ELF-1 (cell line): ENCODE measurements around the gene LRIG1.

Experiments used
- DNase-seq: peaks from one replicate; pipeline ENCODE4 v3.0.0-alpha.2; 2016; ENCODE audit warnings: low read depth, low spot score

The LRIG1 gene

DNA sequence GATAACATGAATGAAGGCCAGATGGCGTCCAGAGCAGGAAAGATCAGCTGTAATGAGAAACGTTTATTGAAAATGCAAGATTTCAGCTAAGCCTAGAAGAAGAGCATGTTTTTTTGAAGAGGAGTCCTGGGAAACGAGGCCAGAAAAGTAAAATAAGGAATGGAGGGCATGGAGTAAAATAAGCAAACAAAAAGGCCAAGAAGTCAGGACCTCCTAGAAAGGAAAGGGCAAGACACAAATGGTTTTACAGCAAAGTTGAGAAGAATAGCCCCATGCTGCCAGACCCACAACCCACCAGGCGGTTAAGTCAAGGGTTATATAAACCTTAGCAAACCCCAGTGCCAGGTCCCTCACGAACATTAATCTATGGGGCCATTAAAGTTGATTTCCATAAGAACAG is 30.5 kb downstream of the LRIG1 start:
- DNase-seq = no peak

GRCh38 chr3:66469220-66469640 is 31.6 kb downstream of the LRIG1 start:
- DNase-seq = no peak

- no peak for DNase-seq
Observed at GRCh38 chr3:66467996-66468735, 32.7 kb downstream of the LRIG1 start.

DNA sequence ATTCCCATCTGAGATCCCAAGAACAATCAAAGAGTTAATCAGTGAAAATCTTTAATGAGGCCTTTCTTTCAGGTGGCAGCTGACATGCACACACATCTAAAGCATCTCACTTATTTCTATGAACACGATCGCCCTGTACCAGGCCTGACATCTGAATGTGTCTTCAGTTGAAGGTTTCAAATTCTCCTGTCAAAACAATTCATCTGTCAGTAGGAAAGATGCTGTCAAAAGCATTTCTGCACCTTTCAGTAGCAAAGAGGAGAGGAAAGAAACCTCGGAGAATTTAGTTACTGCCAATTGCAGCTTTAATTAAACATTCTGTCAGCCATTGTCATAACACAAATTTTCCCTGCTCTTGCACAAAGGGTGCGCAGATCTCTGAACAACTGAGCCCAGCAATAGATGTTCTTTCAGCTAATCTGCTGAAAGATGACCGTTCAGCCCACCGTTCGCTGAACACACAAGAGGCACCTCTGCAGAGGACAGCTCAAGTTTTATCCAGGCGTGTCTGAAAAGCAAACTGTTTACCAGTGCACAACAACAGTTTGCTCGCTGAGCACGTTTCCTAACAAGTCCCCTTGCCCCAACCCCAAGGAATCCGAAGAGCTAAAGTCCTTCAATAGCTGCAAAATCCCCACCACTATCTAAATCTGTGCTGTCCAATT is 34.1 kb downstream of the LRIG1 start:
- DNase-seq = no peak

DNA sequence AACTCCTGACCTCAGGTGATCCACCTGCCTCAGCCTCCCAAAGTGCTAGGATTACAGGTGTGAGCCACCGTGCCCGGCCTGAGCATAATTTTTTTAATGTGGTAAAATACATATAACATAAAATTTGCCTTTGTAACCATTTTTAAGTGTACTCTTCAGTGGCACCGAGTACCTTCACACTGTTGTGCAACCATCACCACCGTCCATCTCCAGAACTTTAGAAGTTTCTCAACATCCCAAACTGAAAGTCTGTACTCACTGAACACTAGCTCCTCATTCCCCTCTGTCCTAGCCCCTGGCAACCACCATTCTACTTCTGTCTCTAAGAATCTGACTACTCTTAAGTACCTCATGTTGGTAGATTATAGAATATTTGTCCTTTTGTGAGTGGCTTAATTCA is 35.2 kb downstream of the LRIG1 start:
- DNase-seq = no peak

DNA sequence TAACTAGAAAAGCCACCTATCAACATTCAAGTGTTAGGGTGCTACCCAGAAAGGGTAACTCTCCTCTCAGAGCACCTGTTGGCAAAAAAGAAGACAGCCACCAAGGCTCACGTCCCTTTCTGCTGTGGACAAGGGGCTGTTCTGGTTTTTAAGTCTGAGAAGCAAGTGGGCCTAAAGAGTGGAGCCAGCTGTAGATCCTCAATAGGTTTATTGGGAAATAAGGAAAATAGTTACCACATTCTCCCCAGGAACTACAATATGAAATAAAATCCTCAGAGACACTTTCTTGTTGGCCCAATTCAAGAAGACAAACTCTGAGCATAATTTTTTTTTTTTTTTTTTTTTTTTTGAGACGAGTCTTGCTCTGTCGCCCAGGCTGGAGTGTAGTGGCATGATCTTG is 35.8 kb downstream of the LRIG1 start:
- no peak for DNase-seq

DNA sequence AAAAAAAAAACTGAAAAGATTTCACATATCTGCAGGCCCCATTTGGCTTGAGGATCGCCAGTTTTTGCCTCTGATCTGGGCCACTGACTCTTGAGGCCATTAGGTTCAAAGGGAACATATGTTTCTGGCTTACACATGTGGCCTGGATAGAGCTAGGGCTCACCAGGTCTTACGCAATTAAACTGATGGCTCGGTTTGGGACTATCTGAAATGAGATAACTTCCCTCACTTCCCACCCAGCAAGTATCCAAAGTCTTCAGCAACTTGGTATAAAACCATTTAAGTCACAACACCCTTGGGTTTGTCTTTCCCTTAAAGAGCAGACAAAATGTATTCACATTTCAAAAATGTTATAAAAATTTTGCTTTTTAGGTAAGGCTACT is 36.3 kb downstream of the LRIG1 start:
- DNase-seq = no peak

GRCh38 chr3:66463730-66464511 is 36.9 kb downstream of the LRIG1 start:
- DNase-seq = no peak

- DNase-seq = no peak
Observed at GRCh38 chr3:66463054-66463631, 37.7 kb downstream of the LRIG1 start.

- DNase-seq = no peak
Observed at GRCh38 chr3:66457252-66457651, 43.6 kb downstream of the LRIG1 start.

DNA sequence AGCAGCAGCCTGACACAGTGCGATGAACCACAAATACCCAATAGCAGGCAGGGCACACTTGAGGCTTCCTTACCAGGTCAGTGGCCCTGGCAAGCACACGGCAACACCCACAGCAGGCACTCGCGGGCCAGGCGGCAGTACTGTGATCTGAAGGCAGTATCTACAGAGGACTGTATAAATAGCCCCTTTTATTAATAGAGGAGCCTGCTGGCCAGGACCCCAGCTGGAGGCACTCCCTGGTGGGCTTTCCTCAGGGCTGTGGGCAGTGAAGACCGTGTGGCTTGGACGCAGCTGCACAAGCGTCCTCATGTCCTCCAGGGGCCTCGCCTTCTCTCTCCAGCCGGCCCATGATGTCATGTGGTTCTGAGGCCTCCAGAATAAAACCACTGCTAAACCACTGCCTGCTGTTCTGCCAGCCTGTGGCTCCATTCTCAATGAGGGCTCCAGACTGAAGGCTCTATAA is 44.1 kb downstream of the LRIG1 start:
- DNase-seq = no peak

- DNase-seq = no peak
Observed at GRCh38 chr3:66454464-66454859, 46.4 kb downstream of the LRIG1 start.

- no peak for DNase-seq
Observed at GRCh38 chr3:66453651-66454463, 47.0 kb downstream of the LRIG1 start.

DNA sequence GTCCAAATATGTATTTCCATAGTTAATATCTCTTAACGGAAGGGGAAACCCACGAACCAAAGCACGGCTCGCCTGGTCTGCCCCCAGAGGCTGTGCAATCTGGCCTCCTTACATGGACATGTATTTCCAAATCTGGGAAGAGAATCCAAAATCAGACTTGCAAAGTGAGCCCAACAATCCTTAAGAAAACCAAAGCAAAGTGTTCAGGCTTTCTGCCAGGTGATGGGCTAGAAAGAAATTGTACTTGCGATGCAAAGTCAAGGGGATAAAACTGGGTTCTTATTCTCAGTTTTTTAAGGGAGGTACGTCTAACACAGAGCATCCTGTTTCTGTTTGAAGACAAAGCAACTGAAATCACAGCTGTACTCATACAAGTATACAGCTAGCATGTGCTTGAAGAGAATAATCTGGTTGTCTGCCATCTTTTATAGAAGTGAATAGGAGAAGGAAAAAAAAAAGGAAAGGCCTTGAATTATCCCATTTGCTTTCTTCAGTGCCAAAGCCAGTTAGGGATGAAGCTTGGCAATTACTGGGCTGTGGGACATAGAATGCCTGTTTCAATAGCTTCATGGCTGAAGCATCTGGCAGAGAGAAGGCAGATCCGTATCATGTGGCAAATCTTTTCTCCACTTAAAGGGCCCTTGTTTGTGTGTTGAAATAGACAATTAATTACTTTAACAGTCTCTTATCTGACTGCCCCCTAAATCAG is 48.4 kb downstream of the LRIG1 start:
- no peak for DNase-seq

DNA sequence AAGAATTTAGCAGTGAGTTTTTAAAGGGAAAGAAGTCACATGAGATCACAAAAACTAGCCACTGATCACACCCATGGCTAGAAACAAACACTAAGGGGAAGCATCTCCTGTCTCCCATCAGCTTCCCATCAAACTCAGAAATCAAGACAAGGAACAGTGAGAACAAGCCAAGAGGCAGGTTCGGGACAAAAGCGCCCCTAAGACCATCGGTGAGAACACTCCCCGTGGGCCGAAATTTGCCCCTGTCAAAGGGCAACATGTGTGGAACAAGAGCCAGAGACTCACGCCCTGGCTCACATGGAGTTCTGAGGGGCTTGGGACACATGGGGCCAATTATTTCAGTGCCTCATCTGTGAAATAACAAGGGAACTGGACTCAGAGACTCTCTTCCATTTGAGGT is 49.1 kb downstream of the LRIG1 start:
- no peak for DNase-seq

DNA sequence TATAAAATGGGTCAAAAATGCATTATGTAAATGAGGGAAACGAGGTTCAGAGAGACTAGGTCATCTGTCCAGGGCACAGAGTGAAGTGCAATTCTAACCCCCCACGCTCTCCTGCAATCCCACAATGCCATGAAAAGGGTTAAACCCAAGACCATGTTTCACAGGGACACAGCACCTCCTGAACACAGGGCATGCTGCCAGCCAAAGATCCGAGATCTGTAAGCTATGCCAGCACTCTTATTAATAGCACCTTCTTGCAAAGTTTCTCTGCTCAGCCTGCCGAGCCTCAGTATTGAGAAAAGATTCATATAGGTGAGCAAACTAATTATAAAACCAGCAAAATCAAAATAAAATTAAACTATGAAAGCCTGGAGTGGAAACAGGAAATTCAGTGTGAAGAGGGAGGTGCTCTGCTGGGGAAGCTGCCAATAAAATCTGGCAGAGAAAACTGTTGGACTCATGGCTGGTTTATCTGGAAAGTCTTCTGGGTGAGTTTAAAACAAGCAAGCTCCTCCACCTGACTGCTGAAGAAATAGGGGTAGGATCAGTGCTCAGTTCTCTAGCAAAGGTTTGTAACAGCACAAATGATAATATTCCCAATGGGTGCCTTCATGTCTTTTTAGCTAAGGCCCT is 50.3 kb downstream of the LRIG1 start:
- no peak for DNase-seq

DNA sequence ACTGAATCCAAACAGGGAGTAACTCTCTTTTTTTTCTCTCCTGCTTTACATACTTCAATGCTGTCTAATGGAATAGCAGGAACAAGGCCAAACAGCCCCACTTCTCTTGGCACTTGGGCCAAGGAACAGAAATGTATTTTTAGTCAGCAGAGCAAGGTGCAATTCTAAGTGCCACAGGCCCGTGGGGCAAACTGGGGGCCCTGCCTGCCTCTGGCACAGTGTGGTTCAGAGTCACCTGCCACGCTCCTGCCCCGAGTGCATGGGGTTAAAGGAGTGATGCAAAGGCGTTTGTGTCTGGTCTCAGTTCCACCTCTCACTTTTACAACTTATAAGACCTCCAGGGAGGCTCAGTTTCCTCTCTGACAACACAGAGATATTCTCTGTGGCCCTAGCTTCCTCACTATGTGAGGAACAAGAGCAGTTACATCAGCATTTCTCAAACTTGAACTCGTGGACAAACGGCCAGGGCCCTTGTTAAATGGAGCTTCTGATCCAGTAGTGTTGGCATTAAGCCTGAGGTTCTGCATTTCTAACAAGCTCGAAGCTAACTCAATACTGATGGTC is 51.3 kb downstream of the LRIG1 start:
- DNase-seq = no peak

GRCh38 chr3:66444146-66444644 is 56.6 kb downstream of the LRIG1 start:
- DNase-seq = no peak

- no peak for DNase-seq
Observed at GRCh38 chr3:66443118-66443803, 57.6 kb downstream of the LRIG1 start.
